Measurements from ENCODE around the gene MCU. TPM values are rescaled to one million over a fixed set of nuclear protein-coding genes. Genes with fewer than 3 reads are reported as not detected.

The MCU gene
- total and polyA plus RNA-seq, 12 donors = 9.0 to 19.0 (median 14.7) TPM

- ATAC-seq (no peak), DNase-seq (no peak)
- H3K27ac ChIP-seq = no peak overlapping the region
- TF ChIP-seq CTCF (IDR thresholded peaks at IDR 0.05) = no peak
- H3K4me3 ChIP-seq = no peak overlapping the region
- no peaks in the 10 kb centered on the region for H3K4me1 ChIP-seq
- no peaks in the 10 kb centered on the region for H3K9me3 ChIP-seq
- H3K27me3 ChIP-seq = no peaks in the 10 kb centered on the region
- H3K36me3 ChIP-seq = peaks cover 0 to 53% (median 12%) of the 10 kb centered on the region in 9 donors
- intact Hi-C loops (cut with DNase I) = no loop called here
- 92 to 95% methylated on average over 2 of the region's 2 CpGs for WGBS, 2 donors
Observed at GRCh38 chr10:72862957-72863356, 171.0 kb downstream of the MCU start.

DNA sequence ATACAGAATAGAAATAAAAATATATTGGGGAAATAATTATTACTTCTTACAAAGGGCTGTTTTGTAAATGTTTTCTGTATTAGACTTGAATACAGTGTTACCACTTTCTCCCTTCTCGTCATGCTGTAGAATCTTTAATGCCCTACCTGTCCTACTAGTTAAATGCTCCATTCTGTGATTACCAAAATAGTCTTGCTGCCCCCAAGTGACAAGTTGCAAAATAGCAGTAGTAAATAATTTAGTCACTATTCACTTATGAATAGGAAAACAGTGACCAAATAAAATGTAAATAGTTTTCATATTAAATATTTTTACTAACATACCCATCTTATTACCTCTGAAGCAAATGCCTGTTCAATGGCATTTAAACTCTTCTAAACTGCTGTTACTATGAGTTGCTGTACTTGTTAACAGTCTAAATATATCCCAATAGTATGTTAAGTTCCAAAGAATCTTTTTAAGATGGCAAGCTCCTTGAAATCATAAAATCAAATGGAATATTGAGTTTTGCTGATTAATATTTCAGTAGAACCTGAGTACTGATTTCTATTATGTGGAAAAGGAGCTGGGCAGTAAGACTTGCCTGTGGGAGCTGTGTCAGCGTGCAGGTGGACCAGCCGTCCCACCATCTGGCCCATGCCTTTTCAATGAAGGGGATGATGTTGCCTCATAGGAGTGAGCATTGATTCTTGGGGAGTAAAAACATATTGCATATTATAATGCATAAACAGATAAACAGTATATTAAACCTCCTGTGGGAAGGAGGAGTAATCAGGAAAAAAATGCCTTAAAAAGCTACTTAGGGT, 183.5 kb downstream of the MCU start:
- 76 to 86% methylated on average over 3 of the region's 3 CpGs for WGBS, 2 donors
- H3K27ac ChIP-seq = no peak overlapping the region
- TF ChIP-seq CTCF (IDR thresholded peaks at IDR 0.05) = peak in 8 of 9 donors; percentile 26 to 66 (median 58)
- H3K4me1 ChIP-seq = no peaks in the 10 kb centered on the region
- H3K36me3 ChIP-seq = peaks cover 0 to 52% (median 0%) of the 10 kb centered on the region in 9 donors
- H3K9me3 ChIP-seq = no peaks in the 10 kb centered on the region
- ATAC-seq (no peak), DNase-seq (no peak)
- intact Hi-C loops (cut with DNase I) = loop anchor here in 5 of 10 donors (5.0 to 10.0 kb wide), 2 partner anchors 508 to 511 kb away; no protein-coding TSS in a partner anchor
- no peaks in the 10 kb centered on the region for H3K27me3 ChIP-seq
- no peak overlapping the region for H3K4me3 ChIP-seq

DNA sequence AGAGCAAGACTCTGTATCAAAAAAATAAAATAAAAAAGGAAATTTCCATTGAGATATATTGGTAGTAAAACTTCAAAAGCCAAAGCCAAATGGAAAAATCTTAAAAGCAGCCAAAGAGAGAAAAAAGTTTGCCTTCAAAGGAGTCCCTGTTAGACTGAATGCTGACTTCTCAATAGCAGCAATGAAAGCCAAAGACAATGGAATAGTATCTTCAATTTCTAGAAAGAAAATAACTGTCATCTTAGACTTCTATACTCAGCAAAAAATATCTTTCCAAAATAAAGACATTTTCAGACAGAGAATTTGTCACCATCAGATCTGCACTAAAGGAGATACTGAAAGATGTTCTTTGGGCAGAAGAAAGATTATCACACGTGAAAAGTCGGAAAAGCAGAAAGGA, 187.3 kb downstream of the MCU start:
- no peak for DNase-seq
- H3K9me3 ChIP-seq = no peaks in the 10 kb centered on the region
- intact Hi-C loops (cut with DNase I) = loop anchor here in 5 of 10 donors (5.0 to 10.0 kb wide), 2 partner anchors 512 to 514 kb away; no protein-coding TSS in a partner anchor
- no peaks in the 10 kb centered on the region for H3K4me1 ChIP-seq
- no peak overlapping the region for H3K4me3 ChIP-seq
- WGBS, 2 donors = 99 to 100% methylated on average over 2 of the region's 2 CpGs
- peaks cover 0 to 30% (median 0%) of the 10 kb centered on the region in 9 donors for H3K36me3 ChIP-seq
- H3K27me3 ChIP-seq = no peaks in the 10 kb centered on the region
- TF ChIP-seq CTCF (IDR thresholded peaks at IDR 0.05) = no peak
- ATAC-seq = no peak
- H3K27ac ChIP-seq = no peak overlapping the region

- H3K4me3 ChIP-seq = no peak overlapping the region
- H3K36me3 ChIP-seq = peaks cover 0 to 49% (median 0%) of the 10 kb centered on the region in 9 donors
- no peaks in the 10 kb centered on the region for H3K27me3 ChIP-seq
- H3K27ac ChIP-seq = no peak overlapping the region
- ATAC-seq = no peak
- DNase-seq = no peak
- H3K4me1 ChIP-seq = peaks cover 0 to 5% (median 2%) of the 10 kb centered on the region in 9 donors
- intact Hi-C loops (cut with DNase I) = no loop called here
- no peaks in the 10 kb centered on the region for H3K9me3 ChIP-seq
- 97 to 98% methylated on average over 2 of the region's 2 CpGs for WGBS, 2 donors
- TF ChIP-seq CTCF (IDR thresholded peaks at IDR 0.05) = no peak
Observed at GRCh38 chr10:72881291-72881690, 189.3 kb downstream of the MCU start.
